ELF-1 (cell line): Measurements from ENCODE around the gene C1orf35.

Experiments used
- DNase-seq: peaks from one replicate; pipeline ENCODE4 v3.0.0-alpha.2; 2016; ENCODE audit warnings: low read depth, low spot score

The C1orf35 gene

DNA sequence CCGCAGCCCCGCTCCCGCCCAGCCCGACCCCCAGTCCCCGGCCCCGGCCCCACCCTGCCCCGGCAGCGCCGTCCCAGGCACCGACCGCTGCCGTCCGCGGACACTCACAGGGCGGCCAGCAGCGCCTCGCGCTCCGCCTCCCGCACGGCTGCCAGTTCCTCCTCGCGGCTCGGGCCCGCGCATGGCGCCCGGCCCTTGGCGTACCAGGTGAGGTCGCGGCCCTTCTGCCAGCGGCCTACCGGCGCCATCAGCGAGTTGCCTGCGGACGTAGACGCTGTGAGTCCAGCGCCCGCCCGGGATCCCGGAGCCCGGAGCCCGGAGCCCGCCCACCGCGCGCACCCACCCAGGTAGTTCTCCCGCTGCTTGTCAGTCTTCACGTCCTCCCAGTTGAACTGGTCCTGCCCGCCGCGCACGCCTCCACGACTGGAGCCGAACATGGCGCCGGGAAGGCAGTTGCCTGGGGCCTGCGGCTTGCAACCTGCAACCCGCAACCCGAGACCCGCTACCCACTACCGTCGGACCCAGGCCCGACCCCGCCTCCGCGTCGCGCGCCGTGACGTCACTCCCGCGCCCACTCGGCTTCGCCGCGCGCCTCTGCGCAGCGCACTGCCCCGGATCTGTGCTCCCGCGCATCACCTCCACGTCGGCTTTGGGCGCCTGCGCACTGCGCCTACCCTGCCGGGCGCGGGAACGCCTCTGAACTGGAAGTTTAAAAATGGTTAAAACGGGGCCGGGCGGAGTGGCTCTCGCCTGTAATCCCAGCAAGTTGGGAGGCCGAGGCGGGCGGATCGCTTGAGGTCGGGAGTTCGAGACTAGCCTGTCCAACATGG is at the start of gene C1orf35:
C1orf35 (minus strand) TSS at position 535 of the 830 bp plus-strand sequence; CDS start at position 437, 98 bp downstream.
- peak; percentile 98 for DNase-seq

DNA sequence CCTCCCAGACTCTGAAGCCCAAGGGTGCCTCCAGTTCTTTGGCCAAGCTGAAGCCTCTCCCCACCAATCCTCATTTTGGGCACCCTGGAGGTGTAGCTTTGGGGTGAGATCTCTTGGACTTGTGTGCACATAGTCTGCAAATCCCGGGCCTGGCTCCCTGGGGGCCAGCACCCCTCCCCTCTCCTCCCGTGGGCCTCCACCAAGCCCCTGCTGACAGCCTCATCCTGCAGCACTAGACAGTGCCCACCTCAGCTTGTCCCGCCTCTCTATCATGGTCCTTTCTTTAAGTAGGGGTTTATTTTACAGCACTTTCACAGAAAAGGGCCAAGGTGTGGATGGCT is 49.8 kb upstream of the C1orf35 start:
- no peak for DNase-seq

DNA sequence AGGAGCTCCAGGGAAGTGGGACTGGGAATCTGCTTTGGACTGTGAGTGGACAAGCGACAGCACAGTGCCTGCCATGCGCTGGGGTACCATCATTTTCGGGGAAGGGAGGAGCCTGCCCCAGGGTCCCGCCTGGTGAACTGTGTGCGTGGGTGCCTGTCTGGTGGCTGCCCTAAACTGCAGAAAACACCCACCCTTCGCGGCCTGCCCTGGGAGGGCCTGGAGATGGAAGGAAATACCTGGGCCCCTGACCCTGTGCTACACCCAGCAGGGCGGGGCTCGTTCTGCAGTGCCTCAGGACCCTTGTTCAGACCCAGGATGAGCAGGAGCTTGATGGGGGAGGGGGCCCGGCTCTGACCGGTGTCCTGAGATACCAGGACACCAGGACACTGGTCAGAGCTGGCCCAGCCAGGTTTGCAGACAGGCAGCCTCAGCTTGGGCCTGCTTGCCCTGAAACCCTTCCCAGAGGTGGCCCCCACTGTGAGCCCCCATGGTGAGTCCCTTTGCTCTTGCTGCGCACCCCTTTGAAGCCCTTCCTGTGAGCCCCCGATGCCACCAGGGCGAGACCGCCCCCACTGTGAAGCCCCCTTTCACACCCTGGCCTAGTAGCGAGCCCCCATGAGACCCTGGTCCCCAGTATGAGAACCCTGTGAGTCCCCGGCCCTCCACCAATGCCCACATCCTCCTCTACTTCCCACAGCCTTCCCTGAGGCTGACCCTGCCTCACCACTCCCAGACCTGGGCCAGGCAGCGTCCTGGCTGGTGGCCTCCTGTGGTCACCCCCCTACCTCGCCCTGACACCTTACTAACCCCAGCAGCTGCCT is 49.2 kb upstream of the C1orf35 start:
- no peak for DNase-seq

DNA sequence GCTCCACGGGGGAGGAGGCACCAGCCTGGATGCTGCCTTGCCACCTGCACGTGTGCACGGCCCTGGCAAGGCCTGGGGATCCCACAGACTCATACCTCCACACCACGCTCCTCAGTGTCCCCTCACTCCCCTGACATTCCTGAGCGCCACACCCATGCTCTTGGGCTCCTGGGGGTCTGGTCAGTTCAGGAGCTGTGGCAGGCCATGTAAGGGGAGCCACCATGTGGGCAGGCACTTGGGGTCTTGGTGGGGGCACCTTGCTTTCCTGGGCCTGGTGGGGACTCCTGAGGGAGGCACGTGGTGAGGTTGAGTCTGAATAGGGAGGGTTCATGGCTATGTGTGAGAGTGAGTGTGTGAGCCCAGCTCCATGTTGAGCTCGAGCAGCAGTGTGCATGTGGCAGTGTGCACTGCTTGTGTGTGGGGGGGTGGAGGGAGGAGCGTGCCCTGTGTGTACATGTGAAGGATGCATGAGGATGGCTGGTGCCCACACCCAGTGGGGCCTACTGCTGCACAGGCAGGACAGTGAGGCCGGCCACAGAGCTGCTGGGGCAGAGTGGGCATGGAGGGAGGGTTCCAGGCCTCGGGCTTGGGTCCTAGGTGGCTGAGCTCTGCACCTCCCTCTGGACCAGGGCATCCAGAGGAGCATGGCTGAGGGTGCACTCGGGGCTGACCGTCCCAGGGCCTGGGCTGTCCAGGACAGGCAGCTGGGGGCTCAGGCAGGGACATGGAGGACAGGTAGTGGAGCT is 48.2 kb upstream of the C1orf35 start:
- DNase-seq, result no peak

DNA sequence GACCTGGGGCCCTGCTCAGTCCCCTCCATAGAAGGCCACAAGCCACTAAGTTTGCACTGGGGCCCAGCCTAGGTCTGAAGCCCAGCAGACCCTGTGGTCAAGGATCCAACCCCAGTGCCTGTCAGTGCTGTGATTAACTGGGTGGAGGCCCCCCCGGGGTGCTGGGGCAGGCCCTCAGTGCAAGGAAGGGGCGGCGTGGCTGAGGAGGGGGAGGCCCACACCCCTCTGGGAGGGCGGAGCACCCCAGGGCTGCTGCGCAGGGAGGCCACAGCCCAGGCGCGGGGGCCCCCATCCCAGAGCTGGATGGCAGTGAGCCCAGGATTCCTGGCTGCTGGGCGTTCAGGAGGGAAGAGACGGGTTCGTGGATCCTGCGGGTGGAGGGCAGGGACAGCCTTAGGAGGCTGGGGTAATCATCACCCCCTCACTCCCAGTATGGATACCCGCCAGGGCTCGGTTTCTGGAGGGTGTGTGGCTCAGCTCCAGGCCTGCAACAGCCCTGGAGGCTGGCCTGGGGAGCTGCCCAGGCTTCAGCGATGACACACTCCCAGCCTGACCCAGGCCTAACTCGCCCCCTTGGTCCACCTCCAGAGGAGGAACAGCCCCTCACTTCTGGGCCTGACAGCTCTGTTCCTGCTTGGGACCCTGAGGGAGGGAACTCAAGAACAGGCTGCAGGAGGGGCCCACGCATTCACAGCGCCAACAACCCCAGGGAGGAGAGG is 47.5 kb upstream of the C1orf35 start:
- DNase-seq, result no peak

DNA sequence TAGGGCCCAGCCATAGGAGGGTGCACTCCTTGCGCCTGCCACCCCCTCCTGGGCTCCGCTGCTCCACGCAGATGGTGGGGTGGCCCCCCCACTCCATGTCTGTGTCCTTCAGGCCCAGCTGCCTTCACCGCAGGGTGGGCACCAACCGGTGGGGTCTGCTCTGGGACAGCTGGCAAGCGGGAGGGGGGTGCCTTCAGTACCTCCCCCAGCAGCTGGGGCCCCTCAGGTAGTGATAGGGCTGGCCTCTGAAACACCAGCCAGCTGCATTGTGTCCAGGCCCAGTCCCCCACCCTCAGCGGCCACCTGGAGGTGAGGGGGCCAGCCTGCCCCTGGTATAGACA is 47.0 kb upstream of the C1orf35 start:
- DNase-seq, result no peak

DNA sequence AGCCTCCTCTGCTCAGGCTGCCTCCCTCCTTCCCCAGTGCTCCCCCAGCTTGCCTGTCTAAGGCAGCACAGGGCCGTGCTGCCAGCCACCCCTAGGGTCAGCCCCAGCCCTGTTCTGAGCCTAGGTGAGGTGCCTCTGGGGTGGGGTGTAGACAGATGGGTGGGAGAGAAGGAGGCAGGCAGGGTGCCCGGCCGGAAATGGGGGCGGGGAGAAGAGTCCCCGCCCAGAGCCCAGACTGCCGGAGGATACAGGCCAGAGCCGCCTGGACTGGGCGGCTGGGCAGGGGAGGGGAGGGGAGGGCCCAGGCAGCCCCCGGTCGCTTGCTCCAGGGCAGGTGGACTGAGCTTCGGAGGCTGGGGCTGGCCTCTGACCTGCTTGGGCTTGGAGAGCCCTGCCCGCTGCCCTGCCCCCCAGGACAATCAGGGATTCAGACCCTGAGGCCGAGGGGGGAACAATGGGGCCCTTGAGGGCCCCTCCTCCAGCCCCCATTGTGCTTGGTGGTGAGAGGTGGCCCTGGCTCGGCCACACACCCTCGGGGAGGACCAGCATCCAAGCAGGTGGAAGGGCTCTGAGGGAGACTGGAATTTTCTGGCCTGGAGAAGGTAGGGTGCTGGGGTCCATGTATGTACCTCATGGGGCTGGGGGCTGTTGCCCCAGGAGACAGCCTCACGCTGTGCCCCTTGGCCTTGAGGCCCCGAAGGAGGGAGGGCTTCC is 46.4 kb upstream of the C1orf35 start, which contains the start of gene GJC2:
GJC2 (plus strand) TSS at position 525 of the 714 bp plus-strand sequence. CDS start 7,829 bp downstream, outside the sequence.
- DNase-seq, result peak; percentile 79

DNA sequence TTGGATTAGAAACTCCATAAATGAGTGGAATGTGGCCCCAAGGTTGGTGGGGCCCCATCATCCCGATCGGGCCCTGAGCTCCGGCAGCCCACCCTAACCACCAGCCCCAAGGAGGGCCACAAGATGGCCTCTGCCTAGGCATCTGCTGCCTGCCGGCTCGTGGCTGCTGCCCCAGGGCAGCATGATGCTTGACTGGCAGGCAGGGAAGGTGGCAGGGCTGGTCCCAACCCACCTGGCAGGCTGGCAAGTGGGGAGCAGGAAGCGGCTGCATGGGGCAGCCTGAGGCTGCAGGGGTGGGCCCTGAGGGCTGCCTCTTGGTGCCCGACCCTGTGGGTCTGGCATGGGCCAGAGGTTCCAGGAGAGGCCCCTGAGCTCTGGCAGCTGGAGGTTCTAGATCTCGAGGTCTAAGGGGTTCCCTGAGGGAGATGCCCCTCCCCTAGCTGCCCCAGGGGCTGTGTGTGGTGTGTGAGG is 45.8 kb upstream of the C1orf35 start:
- DNase-seq, result no peak

DNA sequence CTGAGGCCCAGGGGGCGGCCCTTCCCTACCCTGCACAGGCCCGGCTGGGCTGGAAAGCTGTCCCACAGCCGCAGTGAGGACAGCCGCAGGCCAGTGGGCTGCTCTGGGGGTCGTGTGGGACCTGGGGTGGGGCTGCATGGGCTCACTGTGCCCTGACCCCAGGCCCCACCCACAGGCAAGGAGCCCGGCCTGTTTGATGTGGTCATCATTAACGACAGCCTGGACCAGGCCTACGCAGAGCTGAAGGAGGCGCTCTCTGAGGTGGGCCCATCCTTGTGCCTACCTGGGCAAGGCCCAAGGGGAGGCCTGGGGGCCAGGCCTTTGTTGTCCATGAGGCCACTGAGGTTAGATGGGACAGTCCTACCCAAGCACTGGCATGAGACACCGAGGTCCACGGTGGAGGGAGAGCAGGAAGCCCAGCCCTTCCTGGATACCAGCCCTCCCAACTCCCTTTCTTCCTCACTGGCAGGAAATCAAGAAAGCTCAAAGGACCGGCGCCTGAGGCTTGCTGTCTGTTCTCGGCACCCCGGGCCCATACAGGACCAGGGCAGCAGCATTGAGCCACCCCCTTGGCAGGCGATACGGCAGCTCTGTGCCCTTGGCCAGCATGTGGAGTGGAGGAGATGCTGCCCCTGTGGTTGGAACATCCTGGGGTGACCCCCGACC is 45.2 kb upstream of the C1orf35 start:
- no peak for DNase-seq

DNA sequence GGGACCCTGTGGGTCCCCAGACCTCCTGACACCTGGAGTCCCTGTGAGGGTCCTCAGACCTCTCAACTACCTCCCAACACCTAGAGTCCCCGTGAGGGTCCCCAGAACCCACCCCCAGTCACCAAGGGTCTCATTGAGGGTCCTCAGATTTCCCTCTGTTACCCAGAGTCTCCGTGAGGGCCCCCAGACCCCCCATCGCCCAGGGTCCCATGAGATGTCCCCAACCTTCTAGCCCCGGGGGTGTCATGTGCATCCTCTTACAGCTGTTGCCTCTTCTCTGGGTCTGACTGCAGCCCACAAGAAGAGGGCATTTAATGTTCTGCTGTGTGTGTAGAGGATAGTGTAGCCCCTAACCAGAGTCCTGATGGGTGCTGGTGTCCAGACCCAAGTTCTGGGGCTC is 44.6 kb upstream of the C1orf35 start:
- no peak for DNase-seq

DNA sequence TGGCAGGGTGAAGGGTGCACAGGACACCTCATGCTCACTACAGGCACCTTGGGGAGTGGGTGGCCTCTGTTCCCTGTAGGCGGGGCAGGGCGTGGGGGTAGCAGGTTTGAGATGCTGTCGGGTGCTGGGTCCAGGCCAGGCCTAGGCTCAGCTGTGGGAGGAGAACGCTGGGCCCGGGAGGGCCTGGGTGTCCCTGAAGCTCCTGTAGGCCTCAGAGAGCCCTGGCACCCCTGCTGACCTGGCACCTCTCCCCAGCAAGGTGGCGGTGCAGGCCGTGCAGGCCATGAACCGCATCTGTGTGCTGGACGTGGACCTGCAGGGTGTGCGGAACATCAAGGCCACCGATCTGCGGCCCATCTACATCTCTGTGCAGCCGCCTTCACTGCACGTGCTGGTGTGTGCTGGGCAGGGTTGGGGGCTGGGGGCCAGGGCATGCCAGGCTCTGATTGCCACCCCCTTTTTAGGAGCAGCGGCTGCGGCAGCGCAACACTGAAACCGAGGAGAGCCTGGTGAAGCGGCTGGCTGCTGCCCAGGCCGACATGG is 44.1 kb upstream of the C1orf35 start:
- no peak for DNase-seq

DNA sequence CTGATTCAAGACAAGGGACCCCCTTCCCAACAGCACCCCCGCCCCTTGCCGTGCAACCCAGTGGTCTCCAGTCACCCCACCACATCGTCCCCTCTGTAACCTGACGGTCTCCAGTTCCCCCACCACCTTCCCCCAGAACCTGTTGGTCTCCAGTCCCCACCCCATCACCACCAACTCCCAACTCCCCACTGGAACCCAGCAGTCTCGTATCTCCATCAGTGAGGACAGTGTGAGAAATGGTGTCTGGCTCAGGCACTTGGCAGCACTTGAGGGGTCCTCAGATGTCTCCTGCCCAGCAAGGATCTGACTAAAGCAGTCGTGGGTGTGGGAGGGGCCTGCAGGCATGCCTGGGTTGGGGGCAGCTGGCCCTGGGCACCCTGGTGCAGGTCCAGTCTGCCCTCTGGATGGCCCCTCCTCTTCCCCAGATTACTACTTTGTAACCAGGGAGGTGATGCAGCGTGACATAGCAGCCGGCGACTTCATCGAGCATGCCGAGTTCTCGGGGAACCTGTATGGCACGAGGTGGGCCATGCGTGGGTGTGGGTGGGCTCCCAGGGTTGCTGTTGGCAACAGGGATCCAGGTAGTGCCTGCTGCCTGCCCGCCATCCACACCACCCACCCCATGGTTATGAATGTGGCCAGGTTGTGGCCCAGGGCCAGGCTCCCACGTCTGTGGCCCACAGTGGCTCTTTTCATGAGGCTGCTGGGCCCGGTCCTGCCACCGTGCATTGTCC is 43.5 kb upstream of the C1orf35 start:
- no peak for DNase-seq

DNA sequence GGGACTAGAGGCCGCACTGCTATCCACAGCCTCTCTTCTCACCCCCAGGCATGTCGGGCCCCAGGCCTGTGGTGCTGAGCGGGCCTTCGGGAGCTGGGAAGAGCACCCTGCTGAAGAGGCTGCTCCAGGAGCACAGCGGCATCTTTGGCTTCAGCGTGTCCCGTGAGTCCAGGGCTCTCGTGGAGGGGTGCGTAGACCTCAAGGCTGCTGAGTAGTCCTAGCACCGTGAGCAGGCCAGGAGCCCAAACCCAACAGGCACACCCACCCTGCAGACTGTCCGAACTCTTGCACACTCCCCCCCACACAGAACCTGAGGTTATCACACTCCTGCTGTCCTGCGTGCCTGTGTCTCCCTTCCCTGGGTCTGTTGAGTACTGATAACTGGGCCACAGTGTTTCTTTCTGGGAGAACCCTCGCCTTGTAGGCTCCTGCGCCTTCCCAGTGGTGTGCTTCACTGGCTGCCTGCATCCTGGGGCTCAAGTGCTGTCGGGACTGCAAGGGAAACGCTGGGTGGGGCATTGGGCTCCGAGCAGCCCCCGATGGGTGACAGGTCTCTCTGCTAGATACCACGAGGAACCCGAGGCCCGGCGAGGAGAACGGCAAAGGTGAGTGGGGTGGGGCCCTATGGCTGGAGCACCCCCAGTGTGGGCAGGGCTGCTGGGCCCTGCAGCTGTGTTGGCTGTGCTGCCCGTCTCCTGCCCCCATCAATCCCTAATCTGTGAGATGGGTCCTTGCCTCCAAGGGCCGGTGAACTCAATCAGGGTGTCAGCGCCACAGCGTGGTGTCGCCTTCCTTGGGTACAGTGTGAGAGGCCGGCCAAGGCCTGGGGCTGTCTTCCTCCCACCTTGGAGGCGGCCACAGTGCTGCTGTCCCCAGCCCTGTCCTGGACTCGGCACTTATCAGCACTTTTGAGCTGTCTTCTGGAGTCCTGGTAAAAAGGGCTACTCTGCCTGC is 42.6 kb upstream of the C1orf35 start:
- DNase-seq, result no peak

DNA sequence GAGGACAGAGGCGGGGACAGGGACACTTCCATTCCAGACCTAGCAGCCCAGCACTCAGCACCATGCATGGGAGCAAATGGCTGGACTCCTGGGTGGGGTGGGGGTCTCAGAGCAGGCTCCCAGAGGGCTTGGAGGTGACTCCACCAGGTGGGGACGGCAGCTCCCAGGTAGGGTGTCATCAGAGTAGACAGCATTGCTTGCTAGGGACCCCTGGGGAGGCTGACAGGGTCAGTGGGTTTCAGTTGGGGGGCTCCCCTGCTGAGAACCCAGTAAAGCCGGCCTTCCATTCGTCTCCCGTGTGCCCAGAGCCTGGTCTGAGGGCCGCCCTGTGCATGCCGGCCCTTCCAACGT is 41.8 kb upstream of the C1orf35 start:
- no peak for DNase-seq

DNA sequence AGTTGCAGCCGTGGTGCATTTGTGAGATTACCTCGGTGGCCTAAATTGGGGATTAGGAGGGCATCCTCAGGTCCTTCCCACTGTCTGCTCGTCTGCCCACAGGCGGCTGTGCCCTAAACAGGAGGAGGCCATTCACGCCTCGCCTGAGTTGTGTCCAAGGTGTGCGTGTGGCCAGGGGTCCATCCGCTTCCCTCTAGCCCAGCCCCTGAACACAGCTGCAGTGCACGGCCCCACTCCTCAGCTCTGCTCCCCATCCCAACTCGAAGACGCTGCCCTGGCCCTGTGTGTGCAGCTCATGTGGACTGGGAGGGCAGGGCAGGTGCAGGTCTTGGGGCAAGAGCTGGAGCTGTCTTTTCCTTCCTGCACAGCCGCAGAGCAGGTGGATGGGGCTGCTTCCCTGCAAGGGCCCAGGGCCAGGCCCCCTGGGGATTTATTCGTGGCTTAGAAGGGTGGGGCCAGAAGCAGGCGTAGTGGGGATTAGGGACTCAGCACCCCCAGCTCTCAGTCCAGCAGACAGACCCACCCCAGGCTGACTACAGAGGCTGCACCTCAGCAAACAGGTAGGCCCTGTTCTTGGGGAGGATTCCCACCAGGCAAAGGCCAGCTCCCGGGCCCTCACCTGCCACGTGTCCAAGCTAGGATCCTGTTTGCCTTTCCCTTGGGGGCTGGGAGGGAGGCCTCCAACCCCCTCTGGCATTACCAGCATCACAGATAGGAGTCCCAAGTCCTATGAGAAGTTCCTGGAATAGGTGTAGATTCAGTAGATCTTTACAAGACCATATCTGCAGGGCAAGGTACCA is 41.3 kb upstream of the C1orf35 start:
- DNase-seq, result no peak

DNA sequence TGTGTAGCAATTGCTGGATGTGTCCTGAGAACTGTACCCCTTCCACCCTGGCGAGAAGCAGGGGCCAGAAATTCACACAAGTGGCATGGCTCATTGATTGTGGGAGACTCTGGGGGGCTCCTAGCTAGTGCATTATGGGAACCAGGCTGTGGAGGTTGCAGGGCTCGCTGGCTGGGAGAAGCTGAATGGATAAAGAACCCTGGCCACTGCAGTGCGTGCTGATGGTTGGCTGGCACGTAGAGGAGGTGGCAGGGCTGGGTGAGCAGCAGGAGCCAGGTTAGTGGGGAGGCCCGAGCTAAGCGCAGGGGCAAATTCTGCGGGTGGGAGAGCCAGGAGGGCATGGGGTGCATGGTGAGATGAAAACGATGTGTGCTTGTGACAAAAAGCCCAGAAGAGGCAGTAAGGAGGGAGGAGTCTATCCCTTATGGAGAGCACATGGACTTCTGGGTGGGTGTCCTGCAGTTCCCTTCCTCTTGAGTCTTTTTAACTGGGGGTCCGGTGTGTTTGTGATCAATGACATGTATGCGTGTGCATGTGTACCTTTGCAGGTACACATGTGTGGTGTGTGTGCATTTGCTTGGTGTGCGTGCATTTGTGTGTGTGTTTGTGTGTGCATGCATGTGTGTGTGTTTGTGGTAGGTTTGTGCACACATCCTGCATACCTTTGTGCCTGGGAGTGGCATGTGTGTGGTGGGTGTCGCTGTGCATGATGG is 40.5 kb upstream of the C1orf35 start:
- no peak for DNase-seq

DNA sequence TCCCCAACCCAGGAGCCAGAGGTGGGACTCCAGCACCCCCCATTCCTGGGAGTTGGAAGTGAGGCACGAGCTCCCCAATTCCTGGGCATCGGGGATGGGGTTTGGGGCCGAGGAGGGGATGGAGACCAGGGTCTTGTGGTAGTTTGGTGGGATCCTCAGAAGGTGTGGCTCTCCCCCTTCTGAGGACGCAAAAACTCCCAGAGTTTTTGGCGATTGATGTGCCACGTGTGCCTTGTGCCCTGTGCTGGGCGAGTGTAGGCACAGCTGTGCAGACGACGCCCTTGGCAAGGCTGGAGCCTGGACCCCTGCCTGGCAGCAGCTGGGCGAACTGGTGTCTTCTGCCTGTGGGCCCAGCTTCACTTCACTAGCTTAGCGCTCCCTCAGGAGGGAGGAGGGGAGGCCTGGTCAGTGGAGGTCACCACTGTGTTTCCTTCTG is 39.6 kb upstream of the C1orf35 start:
- DNase-seq, result no peak
